Fibroblast of gingiva (primary cell): ENCODE results near the gene MAP3K21.

Experiments
- DNase-seq: peaks from one replicate; pipeline ENCODE4 v3.0.0-alpha.2; 2011; ENCODE audit warnings: low read depth

MAP3K21 gene

GRCh38 chr1:233326811-233327650, 493 bp upstream of the MAP3K21 start:
- DNase-seq, result no peak

- DNase-seq, result no peak
Observed at GRCh38 chr1:233328142-233328921, 808 bp downstream of the MAP3K21 start.

GRCh38 chr1:233331676-233332519, 4.4 kb downstream of the MAP3K21 start:
- no peak for DNase-seq

GRCh38 chr1:233333086-233333485, 5.6 kb downstream of the MAP3K21 start:
- no peak for DNase-seq

GRCh38 chr1:233334092-233334491, 6.6 kb downstream of the MAP3K21 start:
- DNase-seq, result no peak

- no peak for DNase-seq
Observed at GRCh38 chr1:233336554-233337456, 9.3 kb downstream of the MAP3K21 start.

- DNase-seq, result no peak
Observed at GRCh38 chr1:233337505-233337904, 10.0 kb downstream of the MAP3K21 start.

- no peak for DNase-seq
Observed at GRCh38 chr1:233338102-233338501, 10.6 kb downstream of the MAP3K21 start.

GRCh38 chr1:233340031-233340555, 12.6 kb downstream of the MAP3K21 start:
- no peak for DNase-seq

GRCh38 chr1:233340966-233341516, 13.5 kb downstream of the MAP3K21 start:
- DNase-seq, result no peak

GRCh38 chr1:233342086-233342485, 14.6 kb downstream of the MAP3K21 start:
- DNase-seq, result no peak

- DNase-seq, result no peak
Observed at GRCh38 chr1:233343262-233343661, 15.7 kb downstream of the MAP3K21 start.

- no peak for DNase-seq
Observed at GRCh38 chr1:233347338-233347737, 19.8 kb downstream of the MAP3K21 start.

- DNase-seq, result no peak
Observed at GRCh38 chr1:233349137-233349536, 21.6 kb downstream of the MAP3K21 start.

GRCh38 chr1:233354983-233355382, 27.5 kb downstream of the MAP3K21 start:
- DNase-seq, result no peak

- DNase-seq, result no peak
Observed at GRCh38 chr1:233355841-233356704, 28.5 kb downstream of the MAP3K21 start.

GRCh38 chr1:233356705-233356987, 29.1 kb downstream of the MAP3K21 start:
- no peak for DNase-seq

GRCh38 chr1:233357595-233358397, 30.3 kb downstream of the MAP3K21 start:
- DNase-seq, result no peak

GRCh38 chr1:233359431-233359830, 31.9 kb downstream of the MAP3K21 start:
- DNase-seq, result no peak
